ENCODE measurements around the gene LAMTOR4. TPM values are rescaled to one million over a fixed set of nuclear protein-coding genes. Genes with fewer than 3 reads are reported as not detected.
A peak's percentile ranks its signal among the peaks of the same experiment; 100 is the strongest.

LAMTOR4 gene
- total and polyA plus RNA-seq, 10 of the 15 experiments (the other 5 are each of a cell fraction or from before 2014, with no cell fraction given) = 73.4 to 297 (median 196) TPM

DNA sequence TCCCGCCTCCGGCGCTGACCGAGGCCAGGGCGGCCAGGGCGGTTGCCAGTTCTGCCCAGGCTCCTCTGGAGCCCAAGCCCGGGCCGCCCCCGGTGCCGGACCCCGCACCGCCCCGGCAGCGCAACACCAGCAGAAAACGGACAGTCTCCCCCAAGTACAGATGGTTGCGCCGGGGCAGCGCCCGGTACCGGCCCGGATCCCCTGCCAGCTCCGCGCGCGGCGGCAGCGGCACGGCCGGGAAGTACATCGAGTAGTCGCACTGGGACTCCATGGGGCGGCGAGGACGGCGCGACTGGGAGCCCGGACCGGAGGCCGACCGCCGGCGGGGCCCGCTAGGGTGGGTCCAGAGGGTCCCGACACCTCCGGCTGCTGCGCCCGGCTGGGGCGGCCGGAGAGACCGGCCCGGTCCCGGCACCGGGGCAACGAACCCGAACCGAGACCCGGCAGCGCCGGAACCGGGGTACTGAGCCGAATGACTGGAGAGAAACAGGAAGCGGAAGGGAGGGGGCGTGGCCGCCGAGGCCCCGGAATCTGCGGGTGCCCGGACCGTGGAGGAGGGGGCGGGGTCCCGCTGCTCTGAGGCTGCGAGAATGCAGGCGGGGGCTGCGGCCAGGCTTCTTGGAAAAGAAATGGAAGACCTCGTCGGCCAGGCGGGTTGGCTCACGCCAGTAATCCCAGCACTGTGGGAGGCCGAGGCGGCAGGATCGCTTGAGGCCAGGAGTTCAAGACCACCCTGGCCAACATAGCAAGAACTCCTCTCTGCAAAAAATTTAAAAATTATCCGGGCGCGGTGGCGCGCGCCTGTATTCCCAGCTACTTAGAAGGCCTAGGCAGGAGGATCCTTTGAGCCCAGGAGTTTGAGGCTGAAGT lies 9.7 kb downstream of the LAMTOR4 start, which contains the start of gene TRAPPC14 (continued):
- TF ChIP-seq, protein P1, sequence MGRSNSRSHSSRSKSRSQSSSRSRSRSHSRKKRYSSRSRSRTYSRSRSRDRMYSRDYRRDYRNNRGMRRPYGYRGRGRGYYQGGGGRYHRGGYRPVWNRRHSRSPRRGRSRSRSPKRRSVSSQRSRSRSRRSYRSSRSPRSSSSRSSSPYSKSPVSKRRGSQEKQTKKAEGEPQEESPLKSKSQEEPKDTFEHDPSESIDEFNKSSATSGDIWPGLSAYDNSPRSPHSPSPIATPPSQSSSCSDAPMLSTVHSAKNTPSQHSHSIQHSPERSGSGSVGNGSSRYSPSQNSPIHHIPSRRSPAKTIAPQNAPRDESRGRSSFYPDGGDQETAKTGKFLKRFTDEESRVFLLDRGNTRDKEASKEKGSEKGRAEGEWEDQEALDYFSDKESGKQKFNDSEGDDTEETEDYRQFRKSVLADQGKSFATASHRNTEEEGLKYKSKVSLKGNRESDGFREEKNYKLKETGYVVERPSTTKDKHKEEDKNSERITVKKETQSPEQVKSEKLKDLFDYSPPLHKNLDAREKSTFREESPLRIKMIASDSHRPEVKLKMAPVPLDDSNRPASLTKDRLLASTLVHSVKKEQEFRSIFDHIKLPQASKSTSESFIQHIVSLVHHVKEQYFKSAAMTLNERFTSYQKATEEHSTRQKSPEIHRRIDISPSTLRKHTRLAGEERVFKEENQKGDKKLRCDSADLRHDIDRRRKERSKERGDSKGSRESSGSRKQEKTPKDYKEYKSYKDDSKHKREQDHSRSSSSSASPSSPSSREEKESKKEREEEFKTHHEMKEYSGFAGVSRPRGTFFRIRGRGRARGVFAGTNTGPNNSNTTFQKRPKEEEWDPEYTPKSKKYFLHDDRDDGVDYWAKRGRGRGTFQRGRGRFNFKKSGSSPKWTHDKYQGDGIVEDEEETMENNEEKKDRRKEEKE (IDR thresholded peaks at IDR 0.05) = 0 out of 2 replicates have a peak, but pooled peaks have one; percentile 24
- TF ChIP-seq, protein P2, sequence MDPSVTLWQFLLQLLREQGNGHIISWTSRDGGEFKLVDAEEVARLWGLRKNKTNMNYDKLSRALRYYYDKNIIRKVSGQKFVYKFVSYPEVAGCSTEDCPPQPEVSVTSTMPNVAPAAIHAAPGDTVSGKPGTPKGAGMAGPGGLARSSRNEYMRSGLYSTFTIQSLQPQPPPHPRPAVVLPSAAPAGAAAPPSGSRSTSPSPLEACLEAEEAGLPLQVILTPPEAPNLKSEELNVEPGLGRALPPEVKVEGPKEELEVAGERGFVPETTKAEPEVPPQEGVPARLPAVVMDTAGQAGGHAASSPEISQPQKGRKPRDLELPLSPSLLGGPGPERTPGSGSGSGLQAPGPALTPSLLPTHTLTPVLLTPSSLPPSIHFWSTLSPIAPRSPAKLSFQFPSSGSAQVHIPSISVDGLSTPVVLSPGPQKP (IDR thresholded peaks at IDR 0.05; ENCODE audit: low read depth, low read length) = peak; percentile 34
- TF ChIP-seq SIX5 (IDR thresholded peaks at IDR 0.05; ENCODE audit: low read depth, low read length, severe bottlenecking) = peak; percentile 18
- TF ChIP-seq, protein P3, sequence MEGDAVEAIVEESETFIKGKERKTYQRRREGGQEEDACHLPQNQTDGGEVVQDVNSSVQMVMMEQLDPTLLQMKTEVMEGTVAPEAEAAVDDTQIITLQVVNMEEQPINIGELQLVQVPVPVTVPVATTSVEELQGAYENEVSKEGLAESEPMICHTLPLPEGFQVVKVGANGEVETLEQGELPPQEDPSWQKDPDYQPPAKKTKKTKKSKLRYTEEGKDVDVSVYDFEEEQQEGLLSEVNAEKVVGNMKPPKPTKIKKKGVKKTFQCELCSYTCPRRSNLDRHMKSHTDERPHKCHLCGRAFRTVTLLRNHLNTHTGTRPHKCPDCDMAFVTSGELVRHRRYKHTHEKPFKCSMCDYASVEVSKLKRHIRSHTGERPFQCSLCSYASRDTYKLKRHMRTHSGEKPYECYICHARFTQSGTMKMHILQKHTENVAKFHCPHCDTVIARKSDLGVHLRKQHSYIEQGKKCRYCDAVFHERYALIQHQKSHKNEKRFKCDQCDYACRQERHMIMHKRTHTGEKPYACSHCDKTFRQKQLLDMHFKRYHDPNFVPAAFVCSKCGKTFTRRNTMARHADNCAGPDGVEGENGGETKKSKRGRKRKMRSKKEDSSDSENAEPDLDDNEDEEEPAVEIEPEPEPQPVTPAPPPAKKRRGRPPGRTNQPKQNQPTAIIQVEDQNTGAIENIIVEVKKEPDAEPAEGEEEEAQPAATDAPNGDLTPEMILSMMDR (IDR thresholded peaks at IDR 0.05 in 2 of 3, conservative IDR thresholded peaks at IDR 0.05 in 1 of 3; ENCODE audit: control insufficient read depth in 2 of 3, extremely low read depth in 1 of 3, insufficient read depth in 1 of 3, low read depth in 3 of 3, low read length in 3 of 3) = no peak
- TF ChIP-seq GABPA (IDR thresholded peaks at IDR 0.05; ENCODE audit: low read depth) = peak; percentile 87
- peak; percentile 46; the same call in 1 of the 2 replicates for TF ChIP-seq PAX5 (IDR thresholded peaks at IDR 0.05; ENCODE audit: borderline replicate concordance, low read depth, low read length)
- TF ChIP-seq POLR2AphosphoS5 (IDR thresholded peaks at IDR 0.05; ENCODE audit: low read length) = peak; percentile 63; the same call in 1 of the 2 replicates
- TF ChIP-seq SRF (IDR thresholded peaks at IDR 0.05; ENCODE audit: low read depth in 2 of 2, low read length in 2 of 2) = 0 out of 4 replicates have a peak, but pooled peaks of 1 of the 2 experiments have one; percentile 19
- TF ChIP-seq SMAD5 (IDR thresholded peaks at IDR 0.05; ENCODE audit: low read depth) = peak; percentile 31; the same call in 1 of the 2 replicates
- peak; percentile 61 for TF ChIP-seq KLF5 (IDR thresholded peaks at IDR 0.05; ENCODE audit: partially characterized antibody)
- TF ChIP-seq IKZF2 (IDR thresholded peaks at IDR 0.05) = peak in 1 of 2 experiments; percentile 17; a peak in 1 of 4 replicates
- TF ChIP-seq SUPT20H (IDR thresholded peaks at IDR 0.05; ENCODE audit: borderline replicate concordance, control insufficient read depth, low read depth, low read length) = no peak
- TF ChIP-seq, protein P4, sequence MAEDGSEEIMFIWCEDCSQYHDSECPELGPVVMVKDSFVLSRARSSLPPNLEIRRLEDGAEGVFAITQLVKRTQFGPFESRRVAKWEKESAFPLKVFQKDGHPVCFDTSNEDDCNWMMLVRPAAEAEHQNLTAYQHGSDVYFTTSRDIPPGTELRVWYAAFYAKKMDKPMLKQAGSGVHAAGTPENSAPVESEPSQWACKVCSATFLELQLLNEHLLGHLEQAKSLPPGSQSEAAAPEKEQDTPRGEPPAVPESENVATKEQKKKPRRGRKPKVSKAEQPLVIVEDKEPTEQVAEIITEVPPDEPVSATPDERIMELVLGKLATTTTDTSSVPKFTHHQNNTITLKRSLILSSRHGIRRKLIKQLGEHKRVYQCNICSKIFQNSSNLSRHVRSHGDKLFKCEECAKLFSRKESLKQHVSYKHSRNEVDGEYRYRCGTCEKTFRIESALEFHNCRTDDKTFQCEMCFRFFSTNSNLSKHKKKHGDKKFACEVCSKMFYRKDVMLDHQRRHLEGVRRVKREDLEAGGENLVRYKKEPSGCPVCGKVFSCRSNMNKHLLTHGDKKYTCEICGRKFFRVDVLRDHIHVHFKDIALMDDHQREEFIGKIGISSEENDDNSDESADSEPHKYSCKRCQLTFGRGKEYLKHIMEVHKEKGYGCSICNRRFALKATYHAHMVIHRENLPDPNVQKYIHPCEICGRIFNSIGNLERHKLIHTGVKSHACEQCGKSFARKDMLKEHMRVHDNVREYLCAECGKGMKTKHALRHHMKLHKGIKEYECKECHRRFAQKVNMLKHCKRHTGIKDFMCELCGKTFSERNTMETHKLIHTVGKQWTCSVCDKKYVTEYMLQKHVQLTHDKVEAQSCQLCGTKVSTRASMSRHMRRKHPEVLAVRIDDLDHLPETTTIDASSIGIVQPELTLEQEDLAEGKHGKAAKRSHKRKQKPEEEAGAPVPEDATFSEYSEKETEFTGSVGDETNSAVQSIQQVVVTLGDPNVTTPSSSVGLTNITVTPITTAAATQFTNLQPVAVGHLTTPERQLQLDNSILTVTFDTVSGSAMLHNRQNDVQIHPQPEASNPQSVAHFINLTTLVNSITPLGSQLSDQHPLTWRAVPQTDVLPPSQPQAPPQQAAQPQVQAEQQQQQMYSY (CRISPR knock-in tag; IDR thresholded peaks at IDR 0.05) = no peak

Data from GM12878 (cell line).